HG03066 (cell line): ENCODE data around the gene MEIS2.

Experiments used
- ATAC-seq: cut with Tn5 transposase; IDR thresholded peaks from one replicate; pipeline ENCODE4 v1.9.1; 2021; ENCODE audit warnings: low read depth; ENCODE audit not compliant: unreplicated experiment

MEIS2 gene

GRCh38 chr15:37099319-37100108 lies 835 bp downstream of the MEIS2 start:
- ATAC-seq: no peak

GRCh38 chr15:37098468-37099318 lies 1.7 kb downstream of the MEIS2 start:
- no peak for ATAC-seq

- ATAC-seq: no peak
These were observed 3.0 kb downstream of the MEIS2 start for GRCh38 chr15:37097144-37097919.

GRCh38 chr15:37096558-37097143 lies 3.7 kb downstream of the MEIS2 start:
- ATAC-seq: no peak

- ATAC-seq: no peak
These were observed 4.4 kb downstream of the MEIS2 start for GRCh38 chr15:37095770-37096557.

- no peak for ATAC-seq
These were observed 5.2 kb downstream of the MEIS2 start for GRCh38 chr15:37094915-37095711.

- no peak for ATAC-seq
These were observed 5.9 kb downstream of the MEIS2 start for GRCh38 chr15:37094333-37094914.

GRCh38 chr15:37093480-37094332 lies 6.6 kb downstream of the MEIS2 start:
- no peak for ATAC-seq

GRCh38 chr15:37090543-37091175 lies 9.7 kb downstream of the MEIS2 start:
- no peak for ATAC-seq

GRCh38 chr15:37088436-37088835 lies 11.9 kb downstream of the MEIS2 start:
- ATAC-seq: no peak

GRCh38 chr15:37087131-37087588 lies 13.2 kb downstream of the MEIS2 start:
- ATAC-seq: no peak

- ATAC-seq: no peak
These were observed 13.8 kb downstream of the MEIS2 start for GRCh38 chr15:37086521-37086920.

- no peak for ATAC-seq
These were observed 14.2 kb downstream of the MEIS2 start for GRCh38 chr15:37086120-37086519.

GRCh38 chr15:37084602-37085001 lies 15.7 kb downstream of the MEIS2 start:
- ATAC-seq: no peak

- ATAC-seq: no peak
These were observed 16.7 kb downstream of the MEIS2 start for GRCh38 chr15:37083610-37084009.

- no peak for ATAC-seq
These were observed 18.4 kb downstream of the MEIS2 start for GRCh38 chr15:37081983-37082382.

GRCh38 chr15:37080261-37080921 lies 20.0 kb downstream of the MEIS2 start:
- no peak for ATAC-seq
